CD4-positive, alpha-beta memory T cell (primary cell): Measurements from ENCODE around the gene ORM2. TPM values are rescaled to one million over a fixed set of nuclear protein-coding genes. Genes with fewer than 3 reads are reported as not detected.

Source experiments
- polyA plus RNA-seq, 2 donors: library from polyadenylated mRNA; unstranded; fragments of 300-500 nt; fragmentation: Illumina TruSeq; gene quantifications; one replicate each; pipeline ENCODE4 v1.2.3, GENCODE V29; 2021
- total RNA-seq, 2 experiments: library from RNA; stranded (reverse); gene quantifications; one replicate each; pipeline ENCODE4 v1.2.3, GENCODE V29; 2021

The ORM2 gene
- total and polyA plus RNA-seq, 4 experiments from 2014 or later: not detected

Other genes starting within 250 kb of the ORM2 start
- not detected for gene KIF12, start 230.6 kb upstream of the ORM2 start, total RNA-seq
- gene KIF12, start 230.6 kb upstream of the ORM2 start, polyA plus RNA-seq: not detected
- gene COL27A1, start 174.3 kb upstream of the ORM2 start, total RNA-seq: 1 to 10 TPM; 1.3 TPM
- not detected for gene COL27A1, start 174.3 kb upstream of the ORM2 start, polyA plus RNA-seq
- gene ORM1, start 6.8 kb upstream of the ORM2 start, total RNA-seq: not detected
- not detected for gene ORM1, start 6.8 kb upstream of the ORM2 start, polyA plus RNA-seq
- gene AKNA, start 58.1 kb downstream of the ORM2 start, total RNA-seq: 100 to 1,000 TPM; 374 to 375 TPM
- gene AKNA, start 58.1 kb downstream of the ORM2 start, polyA plus RNA-seq: 10 to 100 TPM in 1 of 2 donors, 1 to 10 TPM in 1; 1.9 to 35.6 TPM
- gene WHRN, start 175.6 kb downstream of the ORM2 start, total RNA-seq: 10 to 100 TPM in 1 of 2 experiments, 1 to 10 TPM in 1; 8.4 to 10.1 TPM
- gene WHRN, start 175.6 kb downstream of the ORM2 start, polyA plus RNA-seq: 1 to 10 TPM in 1 of 2 donors, under 1 TPM in 1; 0.24 to 1.5 TPM